B cell (primary cell): Measurements from ENCODE around the gene TUBB4A. TPM values are rescaled to one million over a fixed set of nuclear protein-coding genes. Genes with fewer than 3 reads are reported as not detected.

Experiments
- ATAC-seq: fragments of 200-7000 bp; cut with Tn5 transposase; one replicate; pipeline ENCODE4 v1.10.0; 2021; ENCODE audit warnings: low read depth, mild to moderate bottlenecking, moderate number of reproducible peaks, moderate library complexity
- CTCF ChIA-PET: fragments of 350-600 bp; sonication (Branson Sonifier 250); formaldehyde crosslinking; loops from one replicate; lab custom pipeline; 2021; ENCODE audit warnings: antibody characterized with exemption, inconsistent platforms; lab: Charles Lee
- POLR2A ChIA-PET: fragments of 350-600 bp; sonication (Branson Sonifier 250); formaldehyde crosslinking; loops from one replicate; lab custom pipeline; 2021; ENCODE audit warnings: antibody characterized with exemption; lab: Charles Lee
- DNase-seq: peaks from one replicate; pipeline ENCODE4 v3.0.0; 2013
- H2AFZ ChIP-seq: 2 replicates; pipeline ENCODE4 v1.6.1; 2012; ENCODE audit warnings: mild to moderate bottlenecking, low read depth, low read length; ENCODE audit not compliant: insufficient read depth, poor library complexity, severe bottlenecking
- H3K27ac ChIP-seq, 2 donors: 1 replicate in 1 of 2; 2 replicates in 1 of 2; pipeline ENCODE4 v1.5.1; 2012 to 2013; ENCODE audit warnings: low read length in 2 of 2, mild to moderate bottlenecking in 2 of 2, moderate library complexity in 1 of 2
- H3K27me3 ChIP-seq, 4 experiments: fragments of 200-600 bp in 1 of 4; sonication (generic) in 1 of 4; replicated peaks in 1 of 4; 1 replicate in 2 of 4; 2 replicates in 2 of 4; pipeline versions ENCODE4 v1.6.1 to v1.7.0; 2013 to 2016; ENCODE audit warnings: low read length in 3 of 4, mild to moderate bottlenecking in 2 of 4, mixed read lengths in 1 of 4, moderate library complexity in 1 of 4; ENCODE audit not compliant: insufficient read depth in 4 of 4, control insufficient read depth in 3 of 4; ENCODE audit errors: control extremely low read depth in 1 of 4
- H3K36me3 ChIP-seq, 2 experiments: replicated peaks in 1 of 2; 1 replicate in 1 of 2; 2 replicates in 1 of 2; pipeline versions ENCODE4 v1.6.1 to v1.7.1; 2013; ENCODE audit warnings: low read length in 1 of 2; ENCODE audit not compliant: insufficient read depth in 2 of 2, control insufficient read depth in 1 of 2; ENCODE audit errors: control extremely low read depth in 1 of 2, extremely low read depth in 1 of 2
- H3K4me1 ChIP-seq, 2 donors: fragments of 200-600 bp in 1 of 2; sonication (generic) in 1 of 2; 1 replicate in 1 of 2; 2 replicates in 1 of 2; pipeline versions ENCODE4 v1.5.1 to v1.6.1; 2013 to 2017; ENCODE audit warnings: low read length in 2 of 2; ENCODE audit not compliant: control insufficient read depth in 2 of 2, insufficient read depth in 2 of 2
- H3K4me2 ChIP-seq: replicated peaks from 2 replicates; pipeline ENCODE3; 2012; ENCODE audit warnings: mild to moderate bottlenecking, low read depth, low read length; ENCODE audit not compliant: poor library complexity, severe bottlenecking
- H3K4me3 ChIP-seq, 5 experiments: fragments of 200-600 bp in 1 of 5; sonication (generic) in 1 of 5; 1 replicate in 3 of 5; 2 replicates in 2 of 5; pipeline versions ENCODE4 v1.5.1 to v1.7.0; 2011 to 2016; ENCODE audit warnings: low read length in 4 of 5, mild to moderate bottlenecking in 4 of 5, low read depth in 2 of 5, control low read depth in 1 of 5, moderate library complexity in 1 of 5; ENCODE audit not compliant: insufficient read depth in 1 of 5; ENCODE audit errors: control extremely low read depth in 1 of 5, extremely low read depth in 1 of 5
- H3K79me2 ChIP-seq: fragments of 200-600 bp; sonication (generic); one replicate; pipeline ENCODE4 v1.6.0; 2016; ENCODE audit warnings: low read length; ENCODE audit not compliant: control insufficient read depth, insufficient read depth
- H3K9ac ChIP-seq: fragments of 200-600 bp; sonication (generic); 2 replicates; pipeline ENCODE4 v1.6.1; 2017; ENCODE audit warnings: mild to moderate bottlenecking, low read length, moderate library complexity
- H3K9me3 ChIP-seq, 3 donors: one replicate each; pipeline versions ENCODE4 v1.6.1 to v1.7.1; 2013; ENCODE audit warnings: low read length in 2 of 3; ENCODE audit not compliant: control insufficient read depth in 2 of 3, insufficient read depth in 1 of 3; ENCODE audit errors: control extremely low read depth in 1 of 3
- H4K20me1 ChIP-seq: 2 replicates; pipeline ENCODE4 v1.6.0; 2012; ENCODE audit warnings: mild to moderate bottlenecking, low read length; ENCODE audit not compliant: insufficient read depth, control insufficient read depth, poor library complexity, severe bottlenecking
- H3K27ac Mint-ChIP-seq: one replicate; pipeline ENCODE4 v1.8.0; 2021; ENCODE audit warnings: mixed read lengths
- H3K27me3 Mint-ChIP-seq: one replicate; pipeline ENCODE4 v1.8.0; 2021; ENCODE audit warnings: mixed read lengths
- H3K4me1 Mint-ChIP-seq: one replicate; pipeline ENCODE4 v1.8.0; 2021; ENCODE audit warnings: mixed read lengths
- H3K4me3 Mint-ChIP-seq: one replicate; pipeline ENCODE4 v1.8.0; 2021; ENCODE audit warnings: mixed read lengths
- H3K9me3 Mint-ChIP-seq: one replicate; pipeline ENCODE4 v1.8.0; 2022; ENCODE audit warnings: mixed read lengths; ENCODE audit not compliant: insufficient read depth
- EZH2 ChIP-seq: IDR thresholded peaks from 2 replicates; pipeline ENCODE4 v1.6.1; 2012; ENCODE audit warnings: borderline replicate concordance, low read depth, mild to moderate bottlenecking, moderate library complexity, low read length; ENCODE audit not compliant: insufficient read depth, poor library complexity, severe bottlenecking
- WGBS: methylation state at CpG from one replicate; pipeline ENCODE4 v1.1.5; 2013; ENCODE audit warnings: missing lambda C conversion rate; ENCODE audit not compliant: insufficient coverage; 5-methylcytosine and 5-hydroxymethylcytosine counted together
- intact Hi-C: fragments of 100-400 bp; cut with micrococcal nuclease; formaldehyde crosslinking; loops from one replicate; pipeline ENCODE4 v1.10.0; 2022
- polyA plus RNA-seq: library from polyadenylated mRNA; depleted of rRNA; stranded (reverse); fragments of >200 nt; gene quantifications from 2 replicates; pipeline ENCODE4 v1.2.3, GENCODE V29; 2012
- total RNA-seq, 2 donors: library from RNA; stranded (reverse); fragments of 120-200 nt in 1 of 2; gene quantifications; 1 replicate in 1 of 2; 2 replicates in 1 of 2; pipeline versions ENCODE4 v1.2.3 to v1.2.4, GENCODE V29; 2013 to 2022
- TF ChIP-seq, protein P1 (sequence below): fragments of 200-600 bp; IDR thresholded peaks from one replicate; pipeline ENCODE4 v1.8.0; 2022; ENCODE audit warnings: antibody characterized with exemption, mild to moderate bottlenecking

Gene TUBB4A
- total and polyA plus RNA-seq, 2 donors (not counting 1 experiment from before 2014, with no cell fraction given): 3.9 to 21.9 TPM

DNA sequence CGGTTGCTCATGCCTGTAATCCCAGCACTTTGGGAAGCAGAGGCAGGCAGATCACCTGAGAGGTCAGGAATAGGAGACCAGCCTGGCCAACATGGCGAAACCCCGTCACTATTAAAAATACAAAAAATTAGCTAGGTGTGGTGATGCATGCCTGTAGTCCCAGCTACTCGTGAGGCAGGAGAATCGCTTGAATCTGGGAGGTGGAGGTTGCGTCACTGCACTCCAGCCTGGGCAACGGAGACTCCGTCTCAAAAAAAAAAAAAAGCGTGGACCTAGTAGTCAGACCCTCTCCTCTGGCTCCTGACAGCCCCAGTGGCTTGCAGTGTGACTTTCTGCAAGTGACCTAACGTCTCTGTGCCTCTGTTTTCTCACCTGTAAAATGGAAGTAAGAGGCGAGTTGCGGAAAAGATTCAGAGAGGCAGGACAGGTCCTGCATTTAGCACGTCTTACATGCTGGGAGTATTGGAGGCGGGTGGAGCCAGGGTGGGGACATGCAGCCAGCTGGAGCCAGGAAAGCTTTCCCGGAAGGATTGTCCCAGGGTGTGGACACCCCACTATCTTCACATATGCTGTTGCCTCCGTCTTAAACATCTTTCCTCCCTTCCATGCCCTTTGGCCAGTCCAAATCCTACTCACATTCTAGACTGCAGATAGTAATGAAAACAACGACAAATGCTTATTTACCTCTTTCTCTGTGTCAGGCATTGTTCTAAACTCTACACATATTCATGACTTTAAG is 2.9 kb downstream of the TUBB4A start:
- Mint-ChIP-seq H3K27me3 (peaks cover 3% of the 10 kb centered on the region), H3K4me1 (peaks cover 12% of the 10 kb centered on the region), H3K27ac (no peak overlapping the region), H3K4me3 (no peak overlapping the region), H3K9me3 (no peaks in the 10 kb centered on the region)
- WGBS: 97% methylated on average over 12 of the region's 17 CpGs
- Histone ChIP-seq H2AFZ (no peak overlapping the region), H3K9ac (no peak overlapping the region), H3K27ac (no peak overlapping the region), H3K4me3 (no peak overlapping the region), H3K9me3 (peaks cover 0 to 2% (median 0%) of the 10 kb centered on the region in 3 donors), H3K4me1 (peaks cover 13 to 16% of the 10 kb centered on the region in 2 donors), H3K4me2 (no peak overlapping the region), H3K27me3 (peaks cover 0 to 17% (median 3%) of the 10 kb centered on the region in 4 experiments), H3K36me3 (no peaks in the 10 kb centered on the region), H3K79me2 (no peaks in the 10 kb centered on the region), H4K20me1 (no peaks in the 10 kb centered on the region)
- ATAC-seq (no peak), DNase-seq (no peak)
- ChIA-PET POLR2A (interaction anchor here (0.7 kb wide), 1 partner anchor 361 kb away, joined by 5 read pairs; no protein-coding TSS in a partner anchor), CTCF (interaction anchor here (0.9 to 1.0 kb wide), 2 partner anchors 10 to 17 kb away, joined by 3 to 4 read pairs; no protein-coding TSS in a partner anchor)
- intact Hi-C loops: no loop called here
- TF ChIP-seq, protein P1, sequence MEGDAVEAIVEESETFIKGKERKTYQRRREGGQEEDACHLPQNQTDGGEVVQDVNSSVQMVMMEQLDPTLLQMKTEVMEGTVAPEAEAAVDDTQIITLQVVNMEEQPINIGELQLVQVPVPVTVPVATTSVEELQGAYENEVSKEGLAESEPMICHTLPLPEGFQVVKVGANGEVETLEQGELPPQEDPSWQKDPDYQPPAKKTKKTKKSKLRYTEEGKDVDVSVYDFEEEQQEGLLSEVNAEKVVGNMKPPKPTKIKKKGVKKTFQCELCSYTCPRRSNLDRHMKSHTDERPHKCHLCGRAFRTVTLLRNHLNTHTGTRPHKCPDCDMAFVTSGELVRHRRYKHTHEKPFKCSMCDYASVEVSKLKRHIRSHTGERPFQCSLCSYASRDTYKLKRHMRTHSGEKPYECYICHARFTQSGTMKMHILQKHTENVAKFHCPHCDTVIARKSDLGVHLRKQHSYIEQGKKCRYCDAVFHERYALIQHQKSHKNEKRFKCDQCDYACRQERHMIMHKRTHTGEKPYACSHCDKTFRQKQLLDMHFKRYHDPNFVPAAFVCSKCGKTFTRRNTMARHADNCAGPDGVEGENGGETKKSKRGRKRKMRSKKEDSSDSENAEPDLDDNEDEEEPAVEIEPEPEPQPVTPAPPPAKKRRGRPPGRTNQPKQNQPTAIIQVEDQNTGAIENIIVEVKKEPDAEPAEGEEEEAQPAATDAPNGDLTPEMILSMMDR: no peak
- no peak for TF ChIP-seq EZH2
